CD4-positive, CD25-positive, alpha-beta regulatory T cell (primary cell): ENCODE measurements around the gene TMEM74B. TPM values are rescaled to one million over a fixed set of nuclear protein-coding genes. Genes with fewer than 3 reads are reported as not detected.
"Not testable (repeated sequence)": the region's sequence is repeated elsewhere in the genome, so short reads cannot be mapped to it uniquely, and the experiment has no call there.

ENCODE experiments used
- ATAC-seq, 2 donors: fragments of 150-1000 bp; cut with Tn5 transposase; one replicate each; pipeline ENCODE4 v1.10.0; 2021; ENCODE audit warnings: low read depth in 2 of 2, moderate number of reproducible peaks in 2 of 2, moderate library complexity in 1 of 2
- DNase-seq, 3 donors: peaks; one replicate each; pipeline versions ENCODE4 v3.0.0 to v3.0.0-alpha.2; 2012 to 2022; ENCODE audit warnings: mixed read lengths in 1 of 3
- H3K27ac ChIP-seq: one replicate; pipeline ENCODE4 v1.7.0; 2013; ENCODE audit warnings: mild to moderate bottlenecking, low read length; ENCODE audit not compliant: insufficient read depth, poor library complexity, severe bottlenecking
- H3K27me3 ChIP-seq: one replicate; pipeline ENCODE4 v1.7.0; 2013; ENCODE audit warnings: low read length; ENCODE audit not compliant: control insufficient read depth, insufficient read depth
- H3K36me3 ChIP-seq: one replicate; pipeline ENCODE4 v1.7.0; 2013; ENCODE audit warnings: mild to moderate bottlenecking, low read length, moderate library complexity; ENCODE audit not compliant: control insufficient read depth, insufficient read depth
- H3K4me1 ChIP-seq: 2 replicates; pipeline ENCODE4 v1.7.0; 2013; ENCODE audit warnings: mild to moderate bottlenecking, low read length; ENCODE audit not compliant: insufficient read depth, control insufficient read depth, poor library complexity, severe bottlenecking
- H3K4me3 ChIP-seq: one replicate; pipeline ENCODE4 v1.7.0; 2013; ENCODE audit warnings: low read depth, mild to moderate bottlenecking, low read length, moderate library complexity
- H3K9me3 ChIP-seq, 2 experiments: 1 replicate in 1 of 2; 2 replicates in 1 of 2; pipeline ENCODE4 v1.7.0; 2013; ENCODE audit warnings: low read length in 2 of 2, mild to moderate bottlenecking in 1 of 2, moderate library complexity in 1 of 2; ENCODE audit not compliant: control insufficient read depth in 2 of 2
- H3K27ac Mint-ChIP-seq, 3 donors: one replicate each; pipeline ENCODE4 v1.8.0; 2020 to 2022; ENCODE audit warnings: mild to moderate bottlenecking in 3 of 3, mixed read lengths in 3 of 3, moderate library complexity in 2 of 3
- H3K27me3 Mint-ChIP-seq: one replicate; pipeline ENCODE4 v1.8.0; 2022; ENCODE audit warnings: mild to moderate bottlenecking, mixed read lengths
- H3K36me3 Mint-ChIP-seq: one replicate; pipeline ENCODE4 v1.8.0; 2020; ENCODE audit warnings: mixed read lengths
- H3K4me1 Mint-ChIP-seq, 4 donors: one replicate each; pipeline ENCODE4 v1.8.0; 2020 to 2022; ENCODE audit warnings: mixed read lengths in 4 of 4, mild to moderate bottlenecking in 1 of 4
- H3K4me3 Mint-ChIP-seq, 4 donors: one replicate each; pipeline ENCODE4 v1.8.0; 2020 to 2022; ENCODE audit warnings: mild to moderate bottlenecking in 4 of 4, mixed read lengths in 4 of 4, moderate library complexity in 3 of 4
- H3K9me3 Mint-ChIP-seq, 7 donors: one replicate each; pipeline ENCODE4 v1.8.0; 2020 to 2022; ENCODE audit warnings: mixed read lengths in 7 of 7, mild to moderate bottlenecking in 3 of 7, moderate library complexity in 2 of 7
- polyA plus RNA-seq, 4 donors: library from polyadenylated mRNA; unstranded; fragments of 300-500 nt; fragmentation: Illumina TruSeq; gene quantifications; one replicate each; pipeline ENCODE4 v1.2.3, GENCODE V29; 2021
- total RNA-seq: library from RNA; stranded (reverse); gene quantifications from one replicate; pipeline ENCODE4 v1.2.3, GENCODE V29; 2022

Gene TMEM74B
- total and polyA plus RNA-seq, 5 donors from 2014 or later = not detected

DNA sequence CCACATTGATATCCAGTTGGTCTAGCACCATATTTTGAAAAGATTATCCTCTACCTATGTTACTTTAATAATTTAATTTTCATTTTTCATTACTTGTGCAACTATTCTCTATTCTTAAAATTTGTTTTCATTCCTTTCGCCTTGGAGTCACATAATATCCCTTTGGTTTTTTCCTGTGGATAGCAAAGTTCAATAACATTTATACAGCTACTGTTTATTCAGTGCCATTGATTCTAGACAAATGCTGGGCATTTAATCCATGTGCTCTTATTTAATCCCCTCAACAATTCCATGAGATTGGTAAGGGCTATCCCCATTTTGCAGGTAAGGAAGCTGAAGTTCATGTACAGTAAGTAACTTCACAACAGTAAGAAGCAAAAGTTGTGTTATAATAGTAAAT is 33.8 kb downstream of the TMEM74B start:
- H3K4me3 Mint-ChIP-seq = no peak overlapping the region
- Histone ChIP-seq H3K4me1 (no peaks in the 10 kb centered on the region), H3K36me3 (peaks cover 69% of the 10 kb centered on the region), H3K27ac (no peak overlapping the region), H3K9me3 (peaks cover 0 to 6% of the 10 kb centered on the region in 2 experiments), H3K27me3 (no peaks in the 10 kb centered on the region), H3K4me3 (no peak overlapping the region)
- no peaks in the 10 kb centered on the region for H3K27me3 Mint-ChIP-seq
- ATAC-seq (no peak), DNase-seq (no peak)
- H3K4me1 Mint-ChIP-seq = peaks cover 19 to 37% (median 32%) of the 10 kb centered on the region in 4 donors
- H3K9me3 Mint-ChIP-seq = peaks cover 0 to 3% (median 0%) of the 10 kb centered on the region in 7 donors
- H3K36me3 Mint-ChIP-seq = peaks cover 61% of the 10 kb centered on the region
- H3K27ac Mint-ChIP-seq = no peak overlapping the region

DNA sequence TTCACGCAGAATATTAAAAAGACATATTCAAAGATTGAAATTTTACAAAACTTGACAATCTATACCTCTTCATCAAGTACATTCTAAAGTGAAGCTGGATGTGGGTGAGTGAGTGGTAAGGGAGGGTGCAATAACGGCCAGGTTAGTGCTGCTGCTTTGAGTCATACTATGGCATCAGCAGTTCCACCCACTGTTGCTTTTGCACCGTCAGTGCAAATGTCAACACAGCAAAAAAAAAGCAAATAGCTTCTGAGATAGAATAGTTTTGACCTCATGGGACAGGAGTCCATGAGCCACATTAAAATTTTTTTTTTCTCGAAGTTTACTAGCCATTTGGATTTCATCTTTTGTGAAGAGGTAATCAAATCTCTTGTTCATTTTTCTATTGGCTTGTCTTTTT is 34.6 kb downstream of the TMEM74B start:
- Histone ChIP-seq H3K9me3 (no peaks in the 10 kb centered on the region), H3K27me3 (no peaks in the 10 kb centered on the region), H3K4me1 (no peaks in the 10 kb centered on the region), H3K36me3 (peaks cover 67% of the 10 kb centered on the region), H3K4me3 (no peak overlapping the region), H3K27ac (no peak overlapping the region)
- Mint-ChIP-seq H3K27ac (no peak overlapping the region), H3K36me3 (peaks cover 62% of the 10 kb centered on the region), H3K27me3 (no peaks in the 10 kb centered on the region), H3K4me1 (peaks cover 26 to 41% (median 34%) of the 10 kb centered on the region in 4 donors), H3K9me3 (no peaks in the 10 kb centered on the region), H3K4me3 (no peak overlapping the region)
- DNase-seq (peak in 1 of 3 donors; percentile 63), ATAC-seq (peak in 1 of 2 donors; percentile 48)

DNA sequence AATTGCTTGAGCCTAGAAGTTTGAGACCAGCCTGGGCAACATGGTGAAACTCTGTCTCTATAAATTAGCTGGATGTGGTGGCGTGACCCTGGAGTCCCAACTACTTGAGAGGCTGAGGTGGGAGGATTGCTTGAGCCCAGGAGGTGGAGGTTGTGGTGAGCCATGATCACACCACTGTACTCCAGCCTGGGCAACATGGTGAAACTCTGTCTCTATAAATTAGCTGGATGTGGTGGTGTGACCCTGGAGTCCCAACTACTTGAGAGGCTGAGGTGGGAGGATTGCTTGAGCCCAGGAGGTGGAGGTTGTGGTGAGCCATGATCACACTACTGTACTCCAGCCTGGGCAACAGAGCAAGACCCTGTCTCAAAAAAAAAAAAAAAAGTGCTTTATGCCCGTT is 35.0 kb downstream of the TMEM74B start:
- not testable (repeated sequence) for H3K27ac Mint-ChIP-seq, H3K4me3 ChIP-seq, H3K4me1 ChIP-seq, H3K9me3 ChIP-seq, H3K9me3 Mint-ChIP-seq, H3K27me3 Mint-ChIP-seq, H3K4me3 Mint-ChIP-seq, H3K27ac ChIP-seq, H3K27me3 ChIP-seq, ATAC-seq
- DNase-seq = peak in 1 of 3 donors; percentile 6
- peaks cover 28 to 41% (median 34%) of the 10 kb centered on the region in 4 donors for H3K4me1 Mint-ChIP-seq
- peaks cover 60% of the 10 kb centered on the region for H3K36me3 Mint-ChIP-seq
- H3K36me3 ChIP-seq = peaks cover 67% of the 10 kb centered on the region

DNA sequence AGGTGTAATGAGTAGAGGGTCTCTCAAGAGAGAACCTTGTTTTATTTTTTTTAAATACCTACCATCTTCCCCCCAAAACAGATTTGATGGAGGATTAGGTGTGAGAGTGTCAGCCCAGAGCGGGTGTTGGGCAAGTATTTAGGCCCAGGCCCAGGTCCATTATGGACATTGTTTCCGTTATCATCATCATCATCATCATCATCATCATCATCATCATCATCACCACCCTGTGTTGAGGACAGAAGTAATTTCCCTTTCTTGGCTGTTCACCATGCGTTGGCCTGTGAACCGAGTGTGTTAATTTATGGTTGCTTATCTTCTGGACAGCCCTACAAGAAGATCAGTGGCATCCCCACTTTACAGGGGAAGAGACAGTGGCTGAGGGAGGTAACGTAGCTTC is 37.8 kb downstream of the TMEM74B start:
- ATAC-seq = no peak
- Histone ChIP-seq H3K9me3 (no peaks in the 10 kb centered on the region), H3K4me3 (no peak overlapping the region), H3K36me3 (peaks cover 54% of the 10 kb centered on the region), H3K27me3 (no peaks in the 10 kb centered on the region), H3K4me1 (no peaks in the 10 kb centered on the region), H3K27ac (no peak overlapping the region)
- Mint-ChIP-seq H3K9me3 (no peaks in the 10 kb centered on the region), H3K27ac (peak overlapping the region in 2 of 3 donors; percentile 18 to 57), H3K4me3 (no peak overlapping the region), H3K36me3 (peaks cover 58% of the 10 kb centered on the region), H3K4me1 (peaks cover 25 to 51% (median 37%) of the 10 kb centered on the region in 4 donors), H3K27me3 (no peaks in the 10 kb centered on the region)
- DNase-seq = no peak

DNA sequence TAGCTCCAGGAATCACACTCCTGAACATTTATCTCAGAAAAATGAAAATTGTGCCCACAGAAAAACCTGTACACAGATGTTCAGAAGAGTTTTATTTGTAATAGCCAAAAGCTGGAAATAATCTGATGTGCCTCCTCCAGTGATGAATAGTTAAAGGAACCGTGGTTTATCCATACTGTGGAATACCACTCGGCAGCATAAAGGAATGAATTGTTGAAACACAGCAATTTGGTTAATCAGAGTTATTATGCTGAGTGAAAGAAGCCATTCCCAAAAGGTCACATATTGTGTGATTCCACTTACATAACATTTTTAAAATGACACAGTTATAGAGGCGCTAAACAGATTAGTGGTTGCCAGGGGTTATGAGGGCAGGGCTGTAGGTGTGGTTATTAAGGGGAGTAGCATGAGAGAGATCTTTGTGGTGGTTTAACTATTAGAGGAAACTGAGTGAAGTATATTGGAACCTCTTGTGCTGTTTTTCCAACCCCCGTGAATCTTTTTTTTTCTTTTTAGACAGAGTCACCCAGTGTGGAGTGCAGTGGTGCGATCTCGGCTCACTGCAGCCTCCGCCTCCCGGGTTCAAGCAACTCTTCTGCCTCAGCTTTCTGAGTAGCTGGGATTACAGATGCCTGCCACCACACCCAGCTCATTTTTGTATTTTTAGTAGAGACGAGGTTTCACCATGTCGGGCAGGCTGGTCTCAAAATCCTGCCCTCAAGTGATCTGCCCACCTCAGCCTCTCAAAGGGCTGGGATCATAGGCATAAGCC is 40.2 kb downstream of the TMEM74B start:
- H3K4me3 Mint-ChIP-seq = no peak overlapping the region
- no peak overlapping the region for H3K27ac Mint-ChIP-seq
- ATAC-seq (no peak), DNase-seq (no peak)
- no peaks in the 10 kb centered on the region for H3K27me3 Mint-ChIP-seq
- Histone ChIP-seq H3K36me3 (peaks cover 70% of the 10 kb centered on the region), H3K4me3 (no peak overlapping the region), H3K27ac (no peak overlapping the region), H3K4me1 (no peaks in the 10 kb centered on the region), H3K27me3 (no peaks in the 10 kb centered on the region), H3K9me3 (no peaks in the 10 kb centered on the region)
- no peaks in the 10 kb centered on the region for H3K9me3 Mint-ChIP-seq
- peaks cover 30 to 40% (median 33%) of the 10 kb centered on the region in 4 donors for H3K4me1 Mint-ChIP-seq
- peaks cover 67% of the 10 kb centered on the region for H3K36me3 Mint-ChIP-seq

- Histone ChIP-seq H3K9me3 (no peaks in the 10 kb centered on the region), H3K4me1 (no peaks in the 10 kb centered on the region), H3K27me3 (no peaks in the 10 kb centered on the region), H3K4me3 (no peak overlapping the region), H3K27ac (no peak overlapping the region), H3K36me3 (peaks cover 86% of the 10 kb centered on the region)
- no peaks in the 10 kb centered on the region for H3K27me3 Mint-ChIP-seq
- H3K4me1 Mint-ChIP-seq = peaks cover 20 to 37% (median 27%) of the 10 kb centered on the region in 4 donors
- peaks cover 0 to 2% (median 0%) of the 10 kb centered on the region in 7 donors for H3K9me3 Mint-ChIP-seq
- H3K27ac Mint-ChIP-seq = peak overlapping the region in 1 of 3 donors; percentile 72
- H3K4me3 Mint-ChIP-seq = no peak overlapping the region
- H3K36me3 Mint-ChIP-seq = peaks cover 70% of the 10 kb centered on the region
- DNase-seq (no peak), ATAC-seq (no peak)
Observed at GRCh38 chr20:1137236-1137635, 47.5 kb downstream of the TMEM74B start.

DNA sequence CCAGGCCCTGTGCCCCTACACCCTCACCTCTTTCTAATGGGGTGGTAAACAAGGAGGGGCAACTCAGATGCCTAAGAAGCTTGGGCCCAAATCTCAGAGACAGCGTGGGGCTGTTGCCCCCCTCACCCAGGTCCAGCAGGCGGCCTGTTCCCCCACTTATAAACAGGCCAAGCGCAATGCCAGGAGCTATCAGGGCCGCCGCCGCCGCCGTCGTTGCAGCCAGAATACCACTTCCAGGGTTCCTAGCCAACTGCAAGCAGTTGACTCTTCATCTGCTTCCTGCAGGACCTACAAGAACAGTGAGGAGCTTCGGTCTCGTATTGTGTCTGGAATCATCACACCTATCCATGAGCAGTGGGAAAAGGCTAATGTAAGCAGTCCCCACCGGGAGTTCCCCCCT is 49.9 kb downstream of the TMEM74B start:
- ATAC-seq (no peak), DNase-seq (no peak)
- peaks cover 0 to 2% (median 0%) of the 10 kb centered on the region in 7 donors for H3K9me3 Mint-ChIP-seq
- peaks cover 17 to 42% (median 40%) of the 10 kb centered on the region in 4 donors for H3K4me1 Mint-ChIP-seq
- Histone ChIP-seq H3K27ac (no peak overlapping the region), H3K4me3 (no peak overlapping the region), H3K36me3 (peaks cover 91% of the 10 kb centered on the region), H3K4me1 (no peaks in the 10 kb centered on the region), H3K27me3 (no peaks in the 10 kb centered on the region), H3K9me3 (no peaks in the 10 kb centered on the region)
- peak overlapping the region in 1 of 3 donors; percentile 17 for H3K27ac Mint-ChIP-seq
- no peak overlapping the region for H3K4me3 Mint-ChIP-seq
- H3K27me3 Mint-ChIP-seq = no peaks in the 10 kb centered on the region
- H3K36me3 Mint-ChIP-seq = peaks cover 75% of the 10 kb centered on the region

- Histone ChIP-seq H3K27me3 (no peaks in the 10 kb centered on the region), H3K4me1 (no peaks in the 10 kb centered on the region), H3K4me3 (no peak overlapping the region), H3K27ac (no peak overlapping the region), H3K36me3 (peaks cover 93% of the 10 kb centered on the region), H3K9me3 (no peaks in the 10 kb centered on the region)
- DNase-seq = no peak
- H3K27me3 Mint-ChIP-seq = no peaks in the 10 kb centered on the region
- ATAC-seq = no peak
- H3K9me3 Mint-ChIP-seq = peaks cover 0 to 2% (median 0%) of the 10 kb centered on the region in 7 donors
- no peak overlapping the region for H3K27ac Mint-ChIP-seq
- no peak overlapping the region for H3K4me3 Mint-ChIP-seq
- H3K4me1 Mint-ChIP-seq = peaks cover 18 to 45% (median 40%) of the 10 kb centered on the region in 4 donors
- peaks cover 78% of the 10 kb centered on the region for H3K36me3 Mint-ChIP-seq
Observed at GRCh38 chr20:1134355-1134754, 50.4 kb downstream of the TMEM74B start.
